ENCODE data around the gene ZNF143. TPM values are rescaled to one million over a fixed set of nuclear protein-coding genes. Genes with fewer than 3 reads are reported as not detected.
A peak's percentile ranks its signal among the peaks of the same experiment; 100 is the strongest.

The ZNF143 gene
- total and polyA plus RNA-seq, 2 of the 13 experiments (the other 11 are each of a cell fraction or from before 2014, with no cell fraction given), result 22.4 to 35.6 TPM

- Histone ChIP-seq H3K9me3 (ENCODE audit: low read length) (no peaks in the 10 kb centered on the region), H3K9ac (ENCODE audit: insufficient read depth, low read depth, low read length) (no peak overlapping the region), H2AFZ (ENCODE audit: low read length) (no peak overlapping the region), H4K20me1 (ENCODE audit: insufficient read depth, low read length) (no peaks in the 10 kb centered on the region), H3K27me3 (ENCODE audit: control insufficient read depth in 1 of 2, insufficient read depth in 2 of 2, low read length in 2 of 2) (no peaks in the 10 kb centered on the region), H3K79me2 (ENCODE audit: insufficient read depth, low read length) (no peaks in the 10 kb centered on the region), H3K27ac (ENCODE audit: extremely low read length, insufficient read depth, low read length) (no peak overlapping the region), H3K4me2 (ENCODE audit: low read depth, low read length) (peak overlapping the region; percentile 74), H3K36me3 (replicated peaks in 1 of 2; ENCODE audit: control insufficient read depth in 1 of 2, insufficient read depth in 2 of 2, low read length in 2 of 2) (no peaks in the 10 kb centered on the region), H3K4me3 (replicated peaks in 1 of 3; ENCODE audit: insufficient read depth in 1 of 3, low read depth in 2 of 3, low read length in 3 of 3) (no peak overlapping the region), H3K4me1 (ENCODE audit: insufficient read depth, low read length) (peaks cover 56% of the 10 kb centered on the region)
- no peak for DNase-seq (ENCODE audit: low spot score)
- FAIRE-seq, result no peak
- ATAC-seq, result no peak
- 90% methylated on average over 9 of the region's 9 CpGs for WGBS (ENCODE audit: low lambda C conversion rate)
- ChIA-PET CTCF (ENCODE audit: low intra/inter-chr PET ratio, low total read pairs) (no interaction called here), POLR2A (interaction anchor here (2.9 kb wide), 1 partner anchor 40 kb away, joined by 25 read pairs; the partner anchor contains the start of gene WEE1)
- no peak for TF ChIP-seq ZXDC (CRISPR knock-in tag; IDR thresholded peaks at IDR 0.05)
- no peak for TF ChIP-seq EZH2 (conservative IDR thresholded peaks at IDR 0.05; ENCODE audit: low read depth, low read length)
- in situ Hi-C loops (cut with HindIII; ENCODE audit: extremely low pct_ligation_motif_present, low pct_unique_long_range_greater_than_20kb), result loop anchor here (5.0 kb wide), 1 partner anchor 39 kb away; the partner anchor contains the start of gene WEE1
- intact Hi-C loops (cut with micrococcal nuclease; ENCODE audit: unreplicated experiment), result no loop called here
- no TSS peak for BruUV-seq (replicated peaks)
These were observed 72.2 kb downstream of the ZNF143 start for GRCh38 chr11:9533058-9533457.

- ChIA-PET CTCF (ENCODE audit: low intra/inter-chr PET ratio, low total read pairs) (no interaction called here), POLR2A (interaction anchor here (1.4 to 3.2 kb wide), 5 partner anchors 23 to 79 kb away, joined by 6 to 25 read pairs (median 19); partner anchors contain the start of genes WEE1 and ZNF143)
- peak overlapping the region; percentile 17 to 30 (median 27); a peak in 3 of 6 replicates for H3K4me3 ChIP-seq (replicated peaks in 1 of 3; ENCODE audit: insufficient read depth in 1 of 3, low read depth in 2 of 3, low read length in 3 of 3)
- H3K9ac ChIP-seq (ENCODE audit: insufficient read depth, low read depth, low read length), result peak overlapping the region; percentile 45; the same call in 1 of the 2 replicates
- intact Hi-C loops (cut with micrococcal nuclease; ENCODE audit: unreplicated experiment) (loop anchor here (2.0 kb wide), 2 partner anchors 35 to 79 kb away; no protein-coding TSS in a partner anchor), in situ Hi-C loops (cut with HindIII; ENCODE audit: extremely low pct_ligation_motif_present, low pct_unique_long_range_greater_than_20kb) (loop anchor here (5.0 kb wide), 1 partner anchor 38 kb away; the partner anchor contains the start of gene WEE1)
- no peaks in the 10 kb centered on the region for H4K20me1 ChIP-seq (ENCODE audit: insufficient read depth, low read length)
- WGBS (ENCODE audit: low lambda C conversion rate), result 20% methylated on average over 5 of the region's 5 CpGs
- peak overlapping the region; percentile 12 for H3K27ac ChIP-seq (ENCODE audit: extremely low read length, insufficient read depth, low read length)
- no peak for FAIRE-seq
- H3K36me3 ChIP-seq (replicated peaks in 1 of 2; ENCODE audit: control insufficient read depth in 1 of 2, insufficient read depth in 2 of 2, low read length in 2 of 2), result no peaks in the 10 kb centered on the region
- peaks cover 60% of the 10 kb centered on the region for H3K4me1 ChIP-seq (ENCODE audit: insufficient read depth, low read length)
- BruUV-seq (replicated peaks), result no TSS peak
- H3K4me2 ChIP-seq (ENCODE audit: low read depth, low read length), result peak overlapping the region; percentile 74
- no peaks in the 10 kb centered on the region for H3K27me3 ChIP-seq (ENCODE audit: control insufficient read depth in 1 of 2, insufficient read depth in 2 of 2, low read length in 2 of 2)
- peak overlapping the region; percentile 72 for H2AFZ ChIP-seq (ENCODE audit: low read length)
- no peak for ATAC-seq
- H3K79me2 ChIP-seq (ENCODE audit: insufficient read depth, low read length), result no peaks in the 10 kb centered on the region
- DNase-seq (ENCODE audit: low spot score), result no peak
- no peaks in the 10 kb centered on the region for H3K9me3 ChIP-seq (ENCODE audit: low read length)
- TF ChIP-seq TFE3 (CRISPR knock-in tag; IDR thresholded peaks at IDR 0.05), result 0 out of 2 replicates have a peak, but pooled peaks have one; percentile 41
- TF ChIP-seq SRF (IDR thresholded peaks at IDR 0.05; ENCODE audit: low read depth, low read length), result 0 out of 2 replicates have a peak, but pooled peaks have one; percentile 39
- TF ChIP-seq ARNTL (CRISPR knock-in tag; IDR thresholded peaks at IDR 0.05), result 0 out of 2 replicates have a peak, but pooled peaks have one; percentile 36
- TF ChIP-seq ZNF816 (CRISPR knock-in tag; IDR thresholded peaks at IDR 0.05; ENCODE audit: borderline replicate concordance), result 0 out of 2 replicates have a peak, but pooled peaks have one; percentile 44
- 0 out of 2 replicates have a peak, but pooled peaks have one; percentile 4 for TF ChIP-seq MED1 (CRISPR knock-in tag; IDR thresholded peaks at IDR 0.05)
- 0 out of 2 replicates have a peak, but pooled peaks have one; percentile 15 for TF ChIP-seq SAP130 (CRISPR knock-in tag; IDR thresholded peaks at IDR 0.05; ENCODE audit: low read depth)
- no peak for TF ChIP-seq ZNF704 (CRISPR knock-in tag; IDR thresholded peaks at IDR 0.05; ENCODE audit: borderline replicate concordance)
These were observed 73.1 kb downstream of the ZNF143 start for GRCh38 chr11:9533736-9534473.
